IMR-90 (cell line): Measurements from ENCODE around the gene CYTH1. TPM values are rescaled to one million over a fixed set of nuclear protein-coding genes. Genes with fewer than 3 reads are reported as not detected.

Source experiments
- ATAC-seq: fragments of 200-7000 bp; cut with Tn5 transposase; 2 replicates; pipeline ENCODE4 v1.9.1; 2020; ENCODE audit warnings: low read depth, mild to moderate bottlenecking, moderate library complexity
- BruUV-seq: library from RNA; stranded (reverse); fragments of 400-500 nt; replicated peaks from 2 replicates; lab custom pipeline; 2021; lab: Mats Ljungman, UMichigan
- CTCF ChIA-PET: fragments of 300-600 bp; formaldehyde crosslinking; extraction: SDS; loops from one replicate; lab custom pipeline; 2021; ENCODE audit warnings: antibody characterized with exemption; lab: Yijun Ruan, JAX
- POLR2A ChIA-PET: fragments of 300-600 bp; sonication (Branson Sonifier 250); formaldehyde crosslinking; loops from one replicate; lab custom pipeline; 2022; ENCODE audit warnings: antibody characterized with exemption; ENCODE audit not compliant: unreplicated experiment; lab: Charles Lee
- DNase-seq: peaks from one replicate; pipeline ENCODE4 v3.0.0; 2013
- H2AFZ ChIP-seq: replicated peaks from 2 replicates; pipeline ENCODE3; 2013; ENCODE audit warnings: low read length, mild to moderate bottlenecking; ENCODE audit not compliant: poor library complexity
- H2AK5ac ChIP-seq: 2 replicates; pipeline ENCODE4 v1.6.1; 2013; ENCODE audit warnings: low read depth, low read length, inconsistent platforms
- H2AK9ac ChIP-seq: replicated peaks from 2 replicates; pipeline ENCODE3; 2013; ENCODE audit warnings: mild to moderate bottlenecking, low read depth, low read length, moderate library complexity; ENCODE audit not compliant: poor library complexity
- H2BK120ac ChIP-seq: 2 replicates; pipeline ENCODE4 v1.6.1; 2013; ENCODE audit warnings: low read depth, low read length, inconsistent platforms
- H2BK15ac ChIP-seq: 3 replicates; pipeline ENCODE4 v1.6.1; 2013; ENCODE audit warnings: low read depth, low read length, inconsistent platforms
- H2BK20ac ChIP-seq: 2 replicates; pipeline ENCODE4 v1.6.1; 2013; ENCODE audit warnings: low read depth, mild to moderate bottlenecking, inconsistent platforms, low read length, moderate library complexity
- H2BK5ac ChIP-seq: 2 replicates; pipeline ENCODE4 v1.6.1; 2013; ENCODE audit warnings: mild to moderate bottlenecking, low read depth, low read length, inconsistent platforms; ENCODE audit not compliant: poor library complexity, severe bottlenecking
- H3K14ac ChIP-seq: replicated peaks from 2 replicates; pipeline ENCODE4 v1.6.1; 2013; ENCODE audit warnings: low read depth, low read length, inconsistent platforms
- H3K18ac ChIP-seq: 2 replicates; pipeline ENCODE4 v1.6.1; 2013; ENCODE audit warnings: low read depth, low read length, control low read depth
- H3K23ac ChIP-seq: 2 replicates; pipeline ENCODE4 v1.6.1; 2013; ENCODE audit warnings: low read depth, low read length, inconsistent platforms
- H3K27ac ChIP-seq: 2 replicates; pipeline ENCODE4 v1.5.1; 2013; ENCODE audit warnings: mild to moderate bottlenecking, control low read depth, low read length; ENCODE audit not compliant: insufficient read depth
- H3K27me3 ChIP-seq: 2 replicates; pipeline ENCODE4 v1.6.1; 2013; ENCODE audit warnings: low read length; ENCODE audit not compliant: control insufficient read depth, insufficient read depth
- H3K36me3 ChIP-seq: 2 replicates; pipeline ENCODE4 v1.6.1; 2013; ENCODE audit warnings: low read length, mixed read lengths; ENCODE audit not compliant: control insufficient read depth, insufficient read depth
- H3K4ac ChIP-seq: 2 replicates; pipeline ENCODE4 v1.6.1; 2013; ENCODE audit warnings: low read depth, low read length, inconsistent platforms
- H3K4me1 ChIP-seq: 2 replicates; pipeline ENCODE4 v1.6.1; 2013; ENCODE audit warnings: low read length, mixed read lengths; ENCODE audit not compliant: control insufficient read depth, insufficient read depth
- H3K4me2 ChIP-seq: 2 replicates; pipeline ENCODE4 v1.6.1; 2013; ENCODE audit warnings: low read depth, mild to moderate bottlenecking, control low read depth, low read length, moderate library complexity
- H3K4me3 ChIP-seq: 2 replicates; pipeline ENCODE4 v1.5.1; 2013; ENCODE audit warnings: low read depth, mild to moderate bottlenecking, control low read depth, low read length, moderate library complexity; ENCODE audit not compliant: insufficient read depth
- H3K56ac ChIP-seq: 2 replicates; pipeline ENCODE4 v1.6.1; 2013; ENCODE audit warnings: low read length, inconsistent platforms; ENCODE audit not compliant: insufficient read depth; ENCODE audit errors: extremely low read depth
- H3K79me1 ChIP-seq, 2 experiments: 2 replicates each; pipeline ENCODE4 v1.6.1; 2013; ENCODE audit warnings: low read length in 2 of 2, inconsistent platforms in 1 of 2, low read depth in 1 of 2
- H3K9ac ChIP-seq: 2 replicates; pipeline ENCODE4 v1.6.1; 2013; ENCODE audit warnings: low read depth, low read length, control low read depth
- H3K9me1 ChIP-seq: 2 replicates; pipeline ENCODE4 v1.6.1; 2013; ENCODE audit warnings: low read length, inconsistent platforms; ENCODE audit not compliant: insufficient read depth
- H3K9me3 ChIP-seq: 2 replicates; pipeline ENCODE4 v1.6.1; 2013; ENCODE audit warnings: low read length; ENCODE audit not compliant: control insufficient read depth, insufficient read depth
- H4K20me1 ChIP-seq: 2 replicates; pipeline ENCODE4 v1.6.1; 2013; ENCODE audit warnings: low read length, inconsistent platforms; ENCODE audit not compliant: insufficient read depth
- H4K5ac ChIP-seq: 2 replicates; pipeline ENCODE4 v1.6.1; 2013; ENCODE audit warnings: mild to moderate bottlenecking, low read depth, low read length, control low read depth
- H4K8ac ChIP-seq, 2 experiments: 2 replicates each; pipeline ENCODE4 v1.6.1; 2013; ENCODE audit warnings: low read depth in 2 of 2, low read length in 2 of 2, control low read depth in 1 of 2, inconsistent platforms in 1 of 2
- H4K91ac ChIP-seq: 2 replicates; pipeline ENCODE4 v1.6.1; 2013; ENCODE audit warnings: low read depth, low read length, inconsistent platforms; ENCODE audit not compliant: insufficient read depth
- BHLHE40 ChIP-seq: fragments of 150-350 bp; IDR thresholded peaks from 2 replicates; pipeline ENCODE4 v1.6.1; 2016; ENCODE audit warnings: mild to moderate bottlenecking, low read depth, low read length
- RAD21 ChIP-seq: IDR thresholded peaks from 2 replicates; pipeline ENCODE4 v1.6.1; 2012; ENCODE audit warnings: low read length, improper control_type of control experiment
- WGBS, 2 experiments: methylation state at CpG; one replicate each; pipeline versions ENCODE4 v1.1.5 to v1.1.7; 2013; ENCODE audit warnings: missing lambda C conversion rate in 2 of 2; ENCODE audit not compliant: insufficient read length in 1 of 2; ENCODE audit errors: extremely low coverage in 2 of 2; 5-methylcytosine and 5-hydroxymethylcytosine counted together
- dilution Hi-C: fragments of 300-500 bp; cut with HindIII; formaldehyde crosslinking; loops from one replicate; pipeline ENCODE4 v1.14.3; 2018; ENCODE audit warnings: low sequenced_read_pairs; ENCODE audit not compliant: unreplicated experiment
- in situ Hi-C: fragments of 300-500 bp; cut with MboI; formaldehyde crosslinking; loops from 3 replicates; pipeline ENCODE4 v1.14.3; 2019; ENCODE audit warnings: low sequenced_read_pairs, inconsistent platforms, mixed read lengths
- intact Hi-C: fragments of 100-400 bp; cut with micrococcal nuclease; formaldehyde crosslinking; loops from 2 replicates; pipeline ENCODE4 v1.10.0; 2022
- polyA plus RNA-seq, 3 experiments: library from polyadenylated mRNA; depleted of rRNA; stranded (reverse); fragments of >200 nt; gene quantifications; 2 replicates each; pipeline ENCODE4 v1.2.3, GENCODE V29; 2012; ENCODE audit warnings: low replicate concordance in 1 of 3
- total RNA-seq: library from RNA; depleted of rRNA; stranded (reverse); fragments of >200 nt; gene quantifications from 2 replicates; pipeline ENCODE4 v1.2.3, GENCODE V29; 2012
- TF ChIP-seq, protein P1 (sequence below): fragments of 150-350 bp; IDR thresholded peaks from 2 replicates; pipeline ENCODE4 v1.6.1; 2016; ENCODE audit warnings: low read depth, mild to moderate bottlenecking, low read length, moderate library complexity, borderline replicate concordance
- TF ChIP-seq, protein P2 (sequence below): conservative IDR thresholded peaks from 2 replicates; pipeline ENCODE4 v1.5.1; 2012; ENCODE audit warnings: mild to moderate bottlenecking, low read depth, low read length, improper control_type of control experiment

CYTH1 gene
- total and polyA plus RNA-seq, 2 of the 4 experiments (the other 2 are of a cell fraction), result 7.9 to 12.4 TPM

DNA sequence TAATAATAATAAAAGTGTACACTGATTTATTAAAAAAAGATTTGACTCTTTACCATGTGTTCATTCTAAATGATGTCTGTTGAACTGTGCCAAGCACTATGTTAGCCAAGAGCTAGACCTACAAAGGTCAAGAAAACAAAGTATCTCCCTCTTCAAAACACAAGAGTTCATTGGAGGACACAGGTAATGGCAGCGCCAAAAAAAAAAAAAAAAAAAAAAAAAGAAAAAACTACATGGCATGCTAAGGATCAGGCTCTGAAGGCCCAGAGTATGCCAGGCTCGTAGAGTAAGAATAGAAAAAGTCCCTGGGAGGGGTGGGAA lies 35.2 kb downstream of the CYTH1 start:
- Histone ChIP-seq H4K8ac (no peak overlapping the region), H3K79me1 (peaks cover 44 to 73% of the 10 kb centered on the region in 2 experiments), H3K9me3 (no peaks in the 10 kb centered on the region), H3K23ac (no peak overlapping the region), H3K4me3 (no peak overlapping the region), H2BK20ac (no peak overlapping the region), H3K14ac (no peak overlapping the region), H2AK9ac (no peak overlapping the region), H3K36me3 (no peaks in the 10 kb centered on the region), H4K5ac (no peak overlapping the region), H2BK120ac (no peak overlapping the region), H2BK5ac (no peak overlapping the region), H3K4me2 (no peak overlapping the region), H3K4me1 (peaks cover 9% of the 10 kb centered on the region), H4K20me1 (peaks cover 27% of the 10 kb centered on the region), H3K18ac (no peak overlapping the region), H3K9me1 (peaks cover 4% of the 10 kb centered on the region), H2AK5ac (no peak overlapping the region), H3K9ac (no peak overlapping the region), H3K56ac (no peak overlapping the region), H3K27ac (no peak overlapping the region), H2BK15ac (no peak overlapping the region), H4K91ac (no peak overlapping the region), H2AFZ (no peak overlapping the region), H3K27me3 (no peaks in the 10 kb centered on the region), H3K4ac (no peak overlapping the region)
- no peak for ATAC-seq
- ChIA-PET CTCF (no interaction called here), POLR2A (interaction anchor here (0.6 kb wide), 1 partner anchor 178 kb away, joined by 15 read pairs; no protein-coding TSS in a partner anchor)
- in situ Hi-C loops (no loop called here), intact Hi-C loops (no loop called here), dilution Hi-C loops (no loop called here)
- WGBS, 2 experiments, result no CpG with 5 or more reads among the region's 2 CpGs
- TF ChIP-seq, protein P1, sequence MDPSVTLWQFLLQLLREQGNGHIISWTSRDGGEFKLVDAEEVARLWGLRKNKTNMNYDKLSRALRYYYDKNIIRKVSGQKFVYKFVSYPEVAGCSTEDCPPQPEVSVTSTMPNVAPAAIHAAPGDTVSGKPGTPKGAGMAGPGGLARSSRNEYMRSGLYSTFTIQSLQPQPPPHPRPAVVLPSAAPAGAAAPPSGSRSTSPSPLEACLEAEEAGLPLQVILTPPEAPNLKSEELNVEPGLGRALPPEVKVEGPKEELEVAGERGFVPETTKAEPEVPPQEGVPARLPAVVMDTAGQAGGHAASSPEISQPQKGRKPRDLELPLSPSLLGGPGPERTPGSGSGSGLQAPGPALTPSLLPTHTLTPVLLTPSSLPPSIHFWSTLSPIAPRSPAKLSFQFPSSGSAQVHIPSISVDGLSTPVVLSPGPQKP, result no peak
- TF ChIP-seq, protein P2, sequence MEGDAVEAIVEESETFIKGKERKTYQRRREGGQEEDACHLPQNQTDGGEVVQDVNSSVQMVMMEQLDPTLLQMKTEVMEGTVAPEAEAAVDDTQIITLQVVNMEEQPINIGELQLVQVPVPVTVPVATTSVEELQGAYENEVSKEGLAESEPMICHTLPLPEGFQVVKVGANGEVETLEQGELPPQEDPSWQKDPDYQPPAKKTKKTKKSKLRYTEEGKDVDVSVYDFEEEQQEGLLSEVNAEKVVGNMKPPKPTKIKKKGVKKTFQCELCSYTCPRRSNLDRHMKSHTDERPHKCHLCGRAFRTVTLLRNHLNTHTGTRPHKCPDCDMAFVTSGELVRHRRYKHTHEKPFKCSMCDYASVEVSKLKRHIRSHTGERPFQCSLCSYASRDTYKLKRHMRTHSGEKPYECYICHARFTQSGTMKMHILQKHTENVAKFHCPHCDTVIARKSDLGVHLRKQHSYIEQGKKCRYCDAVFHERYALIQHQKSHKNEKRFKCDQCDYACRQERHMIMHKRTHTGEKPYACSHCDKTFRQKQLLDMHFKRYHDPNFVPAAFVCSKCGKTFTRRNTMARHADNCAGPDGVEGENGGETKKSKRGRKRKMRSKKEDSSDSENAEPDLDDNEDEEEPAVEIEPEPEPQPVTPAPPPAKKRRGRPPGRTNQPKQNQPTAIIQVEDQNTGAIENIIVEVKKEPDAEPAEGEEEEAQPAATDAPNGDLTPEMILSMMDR, result no peak
- TF ChIP-seq BHLHE40 (no peak), RAD21 (no peak)
- no TSS peak for BruUV-seq
- DNase-seq, result no peak
